HG03521 (cell line): ENCODE results near the gene SOBP.

Source experiments
- ATAC-seq: cut with Tn5 transposase; IDR thresholded peaks from one replicate; pipeline ENCODE4 v1.9.1; 2021; ENCODE audit warnings: mild to moderate bottlenecking, moderate library complexity; ENCODE audit not compliant: unreplicated experiment

The SOBP gene

DNA sequence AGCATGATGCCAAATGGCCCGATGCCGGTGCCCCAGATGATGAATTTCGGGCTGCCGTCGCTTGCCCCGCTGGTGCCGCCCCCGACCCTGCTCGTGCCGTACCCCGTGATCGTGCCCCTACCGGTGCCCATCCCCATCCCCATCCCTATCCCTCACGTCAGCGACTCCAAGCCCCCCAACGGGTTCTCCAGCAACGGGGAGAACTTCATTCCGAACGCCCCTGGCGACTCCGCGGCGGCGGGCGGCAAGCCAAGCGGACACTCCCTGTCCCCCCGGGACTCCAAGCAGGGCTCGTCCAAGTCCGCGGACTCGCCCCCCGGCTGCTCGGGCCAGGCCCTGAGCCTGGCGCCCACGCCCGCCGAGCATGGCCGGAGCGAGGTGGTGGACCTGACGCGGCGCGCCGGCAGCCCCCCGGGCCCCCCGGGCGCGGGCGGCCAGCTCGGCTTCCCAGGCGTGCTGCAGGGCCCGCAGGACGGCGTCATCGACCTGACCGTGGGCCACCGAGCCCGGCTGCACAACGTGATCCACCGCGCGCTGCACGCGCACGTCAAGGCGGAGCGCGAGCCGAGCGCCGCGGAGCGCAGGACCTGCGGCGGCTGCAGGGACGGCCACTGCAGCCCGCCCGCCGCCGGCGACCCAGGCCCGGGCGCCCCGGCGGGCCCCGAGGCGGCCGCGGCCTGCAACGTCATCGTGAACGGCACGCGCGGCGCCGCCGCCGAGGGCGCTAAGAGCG lies 144.6 kb downstream of the SOBP start:
- no peak for ATAC-seq

DNA sequence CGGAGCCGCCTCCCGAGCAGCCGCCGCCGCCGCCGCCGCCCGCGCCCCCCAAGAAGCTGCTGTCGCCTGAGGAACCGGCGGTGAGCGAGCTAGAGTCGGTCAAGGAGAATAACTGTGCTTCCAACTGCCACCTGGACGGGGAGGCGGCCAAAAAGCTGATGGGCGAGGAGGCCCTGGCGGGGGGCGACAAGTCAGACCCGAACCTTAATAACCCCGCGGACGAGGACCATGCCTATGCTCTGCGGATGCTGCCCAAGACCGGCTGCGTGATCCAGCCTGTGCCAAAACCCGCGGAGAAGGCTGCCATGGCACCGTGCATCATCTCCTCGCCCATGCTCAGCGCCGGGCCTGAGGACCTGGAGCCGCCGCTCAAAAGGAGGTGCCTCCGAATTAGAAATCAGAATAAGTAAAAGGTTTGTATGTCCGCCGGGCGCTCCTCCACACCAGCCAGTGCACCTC lies 145.2 kb downstream of the SOBP start:
- no peak for ATAC-seq

DNA sequence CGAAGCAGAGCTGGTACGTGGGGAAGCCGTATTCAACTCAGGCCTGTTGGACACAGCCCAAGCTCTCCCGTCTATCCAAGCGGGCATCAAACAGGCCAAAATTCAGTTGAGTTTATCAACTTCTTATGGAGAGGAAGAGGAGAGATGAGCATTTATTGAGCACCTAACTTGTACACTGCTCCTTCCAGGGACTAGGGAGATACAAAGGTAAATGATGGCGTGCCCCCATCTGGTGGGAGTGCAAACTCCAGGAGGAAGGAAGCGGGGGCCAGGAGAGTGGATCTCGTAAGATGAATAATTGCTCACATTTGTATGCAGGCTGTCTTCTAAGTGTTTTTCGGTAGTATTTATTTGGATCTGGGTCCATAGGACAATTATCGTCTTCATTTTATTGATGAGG lies 146.6 kb downstream of the SOBP start:
- no peak for ATAC-seq

DNA sequence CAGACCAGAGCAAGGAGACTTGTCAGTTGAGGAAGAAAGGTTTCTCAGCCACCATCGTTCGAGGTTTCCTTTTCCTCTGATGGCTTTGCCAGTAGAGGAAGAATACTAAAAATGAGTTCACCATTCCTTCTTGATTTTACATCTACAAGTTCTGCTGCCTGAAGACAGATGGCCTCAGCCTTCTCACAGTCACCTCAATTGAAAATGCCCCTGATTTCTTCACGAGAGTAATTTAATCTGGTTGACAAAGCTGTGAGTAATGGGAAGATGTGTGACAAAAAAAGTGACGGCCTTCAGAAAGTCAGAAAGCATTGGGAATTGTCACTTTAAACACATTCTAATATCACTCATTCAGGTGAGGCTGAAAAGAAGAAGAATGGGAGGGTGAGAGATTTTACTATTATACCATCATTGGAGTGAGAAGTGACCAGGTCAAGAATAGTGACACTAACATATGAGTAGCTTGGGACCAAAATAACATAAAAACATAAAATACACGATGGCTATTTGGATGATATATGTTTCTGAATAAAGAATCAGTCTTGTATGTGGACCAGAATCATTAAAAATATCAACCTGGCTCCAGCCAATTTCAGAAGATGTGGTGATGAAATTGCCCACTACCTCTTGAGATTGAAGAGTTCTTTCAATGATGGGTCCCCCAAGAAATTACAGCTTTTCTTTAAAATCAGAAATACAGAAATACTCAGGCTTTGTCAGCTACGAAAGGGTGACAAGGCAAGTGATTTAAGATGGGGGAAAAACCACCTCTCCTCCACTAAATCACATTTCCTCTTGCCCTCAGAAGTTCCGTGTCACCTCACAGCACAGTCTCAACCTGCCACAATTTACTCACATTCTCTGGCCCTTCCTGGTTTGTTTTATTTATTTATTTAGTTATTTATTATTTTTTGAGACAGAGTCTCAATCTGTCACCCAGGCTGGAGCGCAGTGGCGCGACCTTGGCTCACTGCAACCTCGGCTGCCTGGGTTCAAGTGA lies 147.7 kb downstream of the SOBP start:
- no peak for ATAC-seq

DNA sequence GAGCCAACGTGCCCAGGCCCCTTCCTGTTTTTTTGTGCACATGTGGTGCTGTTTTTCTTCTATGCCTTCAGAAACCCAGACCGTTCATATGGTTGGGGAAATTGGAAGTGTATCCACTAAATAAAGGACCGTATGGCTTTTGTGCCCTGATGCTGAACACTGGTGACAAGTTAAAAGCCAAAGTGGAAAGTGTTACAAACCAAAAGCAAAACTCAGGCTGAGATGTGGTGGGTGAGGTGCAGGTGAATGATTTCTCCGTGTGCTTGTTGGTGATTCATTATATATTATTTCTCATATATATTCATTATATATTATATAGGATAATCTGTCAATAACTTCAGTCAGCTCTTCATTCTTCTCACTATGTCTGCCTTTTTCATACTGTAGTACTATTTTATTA lies 148.6 kb downstream of the SOBP start:
- ATAC-seq: no peak

DNA sequence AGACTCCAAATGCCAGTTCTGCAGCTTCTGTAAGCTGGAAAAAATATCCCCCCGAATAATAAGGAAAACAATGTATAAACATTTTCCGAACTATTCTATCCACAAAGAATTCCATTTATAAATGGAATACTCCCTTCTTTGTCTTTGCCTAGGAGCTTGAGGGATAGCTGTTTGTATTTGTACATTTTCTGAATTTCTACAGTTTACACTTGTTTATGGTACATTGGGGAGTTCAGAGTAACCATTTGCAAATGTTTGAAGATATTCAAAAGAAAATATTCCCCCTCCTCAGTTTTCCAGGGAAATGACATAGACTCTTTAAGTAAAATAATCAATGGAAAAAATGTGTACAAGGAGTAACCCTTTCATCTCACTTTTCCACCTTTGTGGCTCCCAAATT lies 149.6 kb downstream of the SOBP start:
- ATAC-seq: no peak

DNA sequence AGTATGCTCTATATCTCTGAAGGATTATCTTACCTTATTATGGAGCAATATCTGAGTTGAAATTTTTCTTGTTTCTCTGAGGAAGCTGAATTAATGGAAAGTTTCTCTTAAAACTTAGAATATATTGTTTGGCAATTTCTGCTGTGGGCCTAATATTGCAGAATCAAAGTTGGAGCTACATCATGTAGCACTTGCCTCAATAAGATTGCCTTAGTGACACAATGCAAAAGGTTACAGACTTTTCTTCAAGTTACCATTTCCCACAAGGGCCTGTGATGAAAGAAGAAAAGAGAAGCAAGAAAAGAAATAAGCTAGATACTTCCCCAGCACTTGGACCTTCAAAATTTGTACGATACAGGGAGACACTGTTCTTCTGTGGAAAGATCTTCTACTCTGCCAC lies 151.2 kb downstream of the SOBP start:
- no peak for ATAC-seq

DNA sequence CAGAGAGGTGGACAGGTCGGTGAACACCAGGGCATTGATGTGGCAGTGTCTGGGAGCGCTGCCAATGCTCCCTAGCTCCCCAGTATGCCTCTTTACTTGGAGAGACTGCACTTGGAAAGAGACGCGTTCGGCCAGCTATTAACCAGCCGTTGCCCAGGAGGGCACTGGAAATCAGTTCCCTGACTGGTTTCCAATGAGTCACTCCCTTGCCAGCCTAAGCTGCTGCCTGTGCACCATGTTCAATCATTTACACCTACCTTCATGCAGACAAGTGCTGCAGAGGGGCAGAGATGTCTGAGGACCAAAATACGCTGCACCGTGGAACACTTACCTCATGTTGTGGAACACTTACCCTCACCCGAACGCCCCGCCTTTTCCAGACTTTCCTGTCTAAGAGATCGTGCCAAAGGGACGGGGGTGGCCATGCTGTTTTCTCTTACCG lies 151.6 kb downstream of the SOBP start:
- no peak for ATAC-seq

DNA sequence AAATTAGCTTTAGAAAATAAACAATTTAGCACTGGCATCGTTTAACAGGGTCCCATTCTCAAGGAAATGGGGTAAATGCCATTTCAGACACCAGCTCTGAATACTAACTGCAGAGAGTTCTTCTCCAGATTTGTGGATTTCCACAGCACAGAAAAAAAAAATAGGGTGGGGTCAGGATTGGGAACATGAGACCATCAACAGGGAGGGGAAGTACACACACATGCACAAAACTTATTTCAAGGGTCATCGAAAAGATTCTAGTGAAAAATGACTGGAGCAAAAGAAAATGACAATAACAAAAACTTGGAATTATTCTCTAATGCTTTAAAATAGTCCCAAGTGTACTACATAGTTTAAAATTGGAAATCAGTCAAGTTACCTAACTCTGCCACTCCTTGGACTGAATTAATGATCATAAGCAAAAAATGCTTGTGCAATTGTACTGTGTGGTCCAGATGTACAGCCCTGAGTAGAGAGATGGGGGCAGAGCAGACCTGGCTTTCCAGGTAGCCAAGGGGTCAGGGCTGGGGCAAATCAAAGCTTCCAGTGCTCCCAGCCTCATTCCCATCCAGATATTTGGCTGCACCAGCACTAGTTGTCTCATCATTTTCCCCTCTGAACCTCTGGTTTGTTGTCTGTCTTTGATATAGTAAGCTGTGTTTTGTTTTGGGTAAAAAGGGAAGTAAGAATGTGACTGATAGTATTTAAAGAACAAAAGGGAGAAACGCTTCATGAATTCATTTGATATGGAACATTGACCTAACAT lies 152.4 kb downstream of the SOBP start:
- ATAC-seq: no peak

DNA sequence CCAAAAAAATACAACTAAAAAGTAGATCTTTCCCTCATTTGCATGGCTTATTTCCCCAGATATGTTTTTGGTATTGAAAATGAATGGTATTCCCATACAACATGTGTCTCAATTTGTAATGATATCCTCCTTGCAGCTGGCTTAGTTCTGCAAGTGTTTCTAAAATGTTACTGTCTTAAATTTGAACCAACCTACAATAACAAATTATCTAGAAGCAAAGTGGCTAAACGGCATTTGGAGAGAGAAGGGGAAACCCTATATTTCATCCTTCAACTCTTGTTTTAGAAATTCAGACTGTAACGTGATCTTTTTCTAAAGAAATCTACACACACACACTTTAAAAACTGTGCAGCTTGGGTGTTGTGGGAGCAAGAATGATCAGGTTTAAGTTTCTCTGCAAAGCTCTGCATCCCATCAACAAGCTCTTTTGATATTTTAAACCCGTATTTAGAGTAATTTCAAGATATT lies 153.0 kb downstream of the SOBP start:
- no peak for ATAC-seq

DNA sequence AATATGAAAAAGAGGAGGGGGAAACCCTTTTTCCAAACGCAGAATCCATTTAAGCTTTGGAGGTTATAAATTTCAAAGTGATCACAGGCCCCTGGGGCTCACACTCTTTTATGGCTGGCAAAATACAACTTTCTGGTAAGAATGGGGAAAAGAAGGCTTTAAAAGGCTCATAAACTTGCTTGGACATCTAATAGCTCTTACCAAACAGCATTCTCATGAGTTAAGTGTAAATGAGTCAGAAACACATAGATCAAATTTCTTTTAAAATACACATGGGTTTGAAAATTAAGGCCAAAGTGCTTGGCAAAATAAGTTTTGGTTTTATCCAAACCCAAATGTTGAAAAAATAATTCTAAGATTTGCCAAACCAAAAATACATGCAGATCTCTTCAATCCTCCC lies 154.6 kb downstream of the SOBP start:
- ATAC-seq: no peak

DNA sequence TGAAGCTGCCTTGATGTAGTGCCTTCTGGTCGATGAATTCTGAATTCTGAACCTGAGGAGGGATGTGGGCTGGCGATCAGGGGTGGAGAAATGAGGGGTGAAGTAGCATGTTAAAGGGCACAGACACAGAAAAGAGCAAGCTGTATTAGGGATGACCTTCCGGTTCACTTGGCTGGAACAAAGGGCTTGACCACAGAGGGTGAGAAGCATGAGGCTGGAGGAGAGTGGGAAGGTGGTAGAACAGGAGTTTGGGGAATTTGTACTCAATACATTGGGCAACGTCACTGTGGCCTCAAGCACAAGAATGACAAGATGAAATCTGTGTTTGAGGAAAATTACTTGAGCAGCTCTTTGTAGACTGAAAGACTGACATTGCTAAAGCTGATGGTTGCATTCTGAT lies 155.8 kb downstream of the SOBP start:
- ATAC-seq: no peak

DNA sequence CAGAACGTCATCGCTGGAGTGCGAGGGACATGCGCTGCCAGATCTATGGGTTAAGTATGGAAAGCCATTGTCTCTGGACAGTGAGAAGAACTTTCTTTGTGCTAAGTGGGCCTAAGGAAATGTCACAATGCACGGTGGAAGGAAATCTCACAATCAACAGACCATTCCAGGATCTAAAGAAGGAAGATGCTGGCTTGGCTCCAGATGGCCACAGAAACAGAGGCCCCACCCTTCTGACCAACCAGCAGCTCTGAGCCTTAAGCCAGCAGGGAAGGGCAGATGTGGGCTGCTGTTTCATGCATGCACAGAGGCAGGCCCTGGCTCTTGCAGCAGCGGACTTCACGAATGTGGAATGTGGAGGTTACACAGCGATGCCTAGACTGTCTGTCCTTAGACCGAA lies 156.3 kb downstream of the SOBP start:
- ATAC-seq: no peak

DNA sequence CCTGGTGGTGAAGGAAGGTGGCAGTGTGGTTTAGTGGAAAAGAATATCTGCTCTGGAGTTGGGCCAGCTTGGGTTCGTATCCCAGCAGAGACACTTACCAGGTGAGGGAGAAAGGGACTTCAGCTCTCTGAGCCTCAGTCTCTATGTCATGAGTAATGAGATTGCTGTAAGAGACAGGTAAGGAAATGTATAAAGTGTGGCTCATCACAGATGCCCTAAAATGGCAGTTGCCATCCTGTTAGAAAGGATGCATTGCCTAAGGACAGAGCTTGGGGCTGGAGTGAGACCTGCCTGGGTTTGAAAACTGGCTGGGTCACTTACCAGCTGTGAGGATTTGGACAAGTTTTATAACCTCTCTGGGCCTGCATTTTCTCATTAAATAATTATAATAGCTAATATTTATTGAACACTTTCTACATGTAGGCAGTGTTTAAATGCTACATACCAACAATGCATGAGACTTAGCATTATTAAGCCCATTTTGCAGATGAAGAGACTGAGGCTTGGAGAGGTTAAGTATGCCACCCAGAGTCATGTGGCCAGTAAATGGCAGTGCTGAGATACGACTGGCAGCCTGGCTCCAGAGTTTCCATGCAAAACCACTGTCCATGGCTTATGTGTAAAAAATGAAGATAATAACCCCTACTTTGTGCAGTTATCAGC lies 157.0 kb downstream of the SOBP start:
- ATAC-seq: no peak

DNA sequence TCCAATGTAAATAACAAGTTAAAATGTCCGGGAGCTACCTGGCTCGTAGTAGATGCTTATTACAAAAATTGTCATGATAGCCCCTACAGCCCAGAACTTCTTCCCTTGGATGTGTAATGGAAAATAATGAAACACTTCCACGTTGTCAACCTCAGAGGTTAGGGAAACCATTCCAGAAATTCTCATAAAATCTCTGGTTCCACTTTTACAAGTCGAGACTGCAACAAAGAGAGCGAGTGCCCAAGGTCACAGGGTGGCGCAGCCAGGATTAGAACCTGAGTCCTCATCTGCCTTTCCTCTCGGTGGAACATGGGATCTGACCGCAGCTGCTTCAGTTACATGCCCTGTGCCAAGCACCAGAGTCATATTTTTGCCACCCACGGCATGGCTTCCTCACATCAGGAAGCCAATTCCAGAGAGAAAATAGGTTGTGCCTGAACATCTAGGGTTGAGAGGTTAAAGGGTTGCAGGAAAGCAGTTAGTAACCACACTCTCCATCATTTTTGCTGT lies 157.6 kb downstream of the SOBP start:
- no peak for ATAC-seq

DNA sequence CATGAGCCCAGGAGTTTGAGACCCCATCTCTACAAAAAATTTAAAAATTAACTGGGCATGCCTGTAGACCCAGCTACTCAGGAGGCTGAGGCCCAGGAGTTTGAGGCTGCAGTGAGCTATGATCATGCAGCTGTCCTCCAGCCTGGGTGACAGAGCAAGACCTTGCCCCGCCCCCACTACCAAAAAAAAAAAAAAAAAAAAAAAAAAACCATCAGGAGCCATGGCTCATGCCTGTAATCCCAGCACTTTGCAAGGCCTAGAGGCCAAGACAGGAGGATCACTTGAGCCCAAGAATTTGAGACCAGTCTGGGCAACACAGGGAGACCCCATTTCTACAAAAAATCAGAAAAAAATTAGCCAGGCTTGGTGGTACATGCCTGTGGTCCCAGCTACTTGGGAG lies 159.1 kb downstream of the SOBP start:
- ATAC-seq: no peak

DNA sequence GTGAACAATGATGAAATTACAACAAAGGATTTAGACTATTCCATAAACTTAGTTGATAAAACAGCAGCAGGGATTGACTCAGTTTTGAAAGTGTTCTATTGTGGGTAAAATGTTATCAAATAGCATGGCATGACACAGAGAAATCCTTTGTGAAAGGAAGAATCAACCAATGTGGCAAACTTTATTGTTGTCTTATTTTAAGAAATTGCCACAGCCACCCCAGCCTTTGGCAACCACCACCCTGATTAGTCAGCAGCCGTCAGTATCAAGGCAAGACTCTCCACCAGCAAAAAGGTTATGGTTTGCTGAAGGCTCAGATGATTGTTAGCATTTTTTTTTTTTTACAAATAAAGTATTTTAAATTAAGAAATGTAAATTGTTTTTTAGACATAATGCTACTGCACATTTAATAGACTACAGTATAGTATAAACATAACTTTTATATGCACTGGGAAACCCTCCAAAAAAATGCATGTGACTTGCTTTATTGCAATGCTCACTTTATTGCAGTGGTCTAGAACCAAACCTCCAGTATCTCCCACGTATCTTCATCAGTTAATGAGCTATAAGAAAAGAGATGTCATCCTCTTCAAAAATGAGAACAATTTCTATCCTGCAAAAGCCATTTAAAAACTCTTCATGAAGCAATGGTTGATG lies 162.7 kb downstream of the SOBP start:
- ATAC-seq: no peak

DNA sequence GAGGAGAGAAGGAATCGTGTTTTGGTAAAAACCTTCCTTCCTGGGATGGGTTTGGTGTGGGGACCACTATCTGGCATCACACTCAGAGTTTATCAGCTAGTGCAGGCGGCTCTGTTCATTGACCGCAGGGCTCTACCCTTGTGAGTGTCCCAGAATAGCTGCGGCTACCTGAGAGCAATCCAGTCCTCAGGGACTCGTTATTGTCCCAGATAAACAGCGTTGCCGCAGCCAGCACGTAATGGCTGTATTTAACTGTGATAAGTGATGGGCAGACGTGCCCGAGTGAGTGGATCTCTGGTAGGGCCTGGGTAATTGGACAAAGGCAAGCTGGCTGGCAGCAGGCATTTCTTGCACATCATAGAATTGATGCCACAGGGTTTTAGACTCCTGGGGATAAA lies 163.3 kb downstream of the SOBP start:
- ATAC-seq: no peak

DNA sequence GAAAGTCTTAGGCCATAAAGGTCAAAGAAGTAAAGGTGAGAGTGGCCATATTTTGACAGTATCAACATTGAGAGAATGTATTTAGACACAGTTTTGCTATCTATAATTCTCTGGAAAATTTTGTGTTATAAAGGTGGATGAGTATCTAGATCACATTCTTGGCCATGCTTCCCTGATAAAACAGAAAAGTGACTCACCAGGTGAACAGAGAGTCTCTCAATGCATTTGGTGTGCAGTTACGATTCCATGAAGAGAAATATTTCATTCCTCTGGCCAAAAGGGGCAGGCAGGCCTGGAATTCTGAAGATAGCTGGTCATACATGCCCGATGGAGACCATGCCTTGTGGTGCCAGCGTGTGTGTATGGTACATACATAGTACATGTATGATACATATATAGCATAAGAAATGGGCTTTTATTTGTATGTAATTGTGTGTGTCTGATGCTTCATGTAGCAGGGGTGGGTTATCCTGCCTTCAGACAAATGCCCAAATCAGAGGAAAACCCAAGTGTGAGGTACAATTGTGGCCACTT lies 164.0 kb downstream of the SOBP start:
- no peak for ATAC-seq

DNA sequence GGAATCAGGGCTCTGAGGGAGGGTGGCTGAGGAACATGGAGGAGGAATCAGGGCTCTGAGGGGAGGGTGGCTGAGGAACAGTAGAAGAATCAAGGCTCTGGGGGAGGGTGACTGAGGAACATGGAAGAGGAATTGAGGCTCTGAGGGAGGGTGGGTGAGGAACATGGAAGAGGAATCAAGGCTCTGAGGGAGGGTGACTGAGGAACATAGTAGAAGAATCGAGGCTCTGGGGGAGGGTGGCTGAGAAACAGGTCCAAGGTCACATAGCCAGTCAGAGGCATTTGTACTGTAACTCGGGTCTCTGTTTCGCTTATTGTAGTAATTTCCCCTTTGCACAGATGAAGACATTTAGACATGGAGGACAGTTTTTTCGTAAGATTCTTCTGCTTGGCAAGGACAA lies 164.8 kb downstream of the SOBP start:
- no peak for ATAC-seq
